Measurements from ENCODE around the gene NEAT1.
A peak's percentile ranks its signal among the peaks of the same experiment; 100 is the strongest.

Gene NEAT1

GRCh38 chr11:65488273-65489034 is 65.9 kb downstream of the NEAT1 start:
- peak in 1 of 3 donors; percentile 39 for DNase-seq
- Histone ChIP-seq H3K36me3 (ENCODE audit: control insufficient read depth in 4 of 4, insufficient read depth in 4 of 4, low read length in 3 of 4) (no peaks in the 10 kb centered on the region), H3K27ac (ENCODE audit: insufficient read depth in 1 of 2, low read depth in 1 of 2, low read length in 2 of 2, poor library complexity in 1 of 2, severe bottlenecking in 2 of 2) (peak overlapping the region; percentile 79 to 80), H3K4me3 (ENCODE audit: control insufficient read depth in 1 of 7, extremely low read depth in 1 of 7, insufficient read depth in 4 of 7, low read depth in 2 of 7, low read length in 6 of 7) (peak overlapping the region in 1 of 7 experiments; percentile 23), H3K27me3 (replicated peaks in 2 of 5; ENCODE audit: control insufficient read depth in 4 of 5, insufficient read depth in 5 of 5, low read length in 4 of 5) (no peaks in the 10 kb centered on the region), H3K9me3 (ENCODE audit: control extremely low read depth in 1 of 5, control insufficient read depth in 4 of 5, insufficient read depth in 2 of 5, low read depth in 1 of 5, low read length in 4 of 5) (no peaks in the 10 kb centered on the region), H3K4me1 (ENCODE audit: control extremely low read depth in 1 of 4, control insufficient read depth in 4 of 4, insufficient read depth in 4 of 4, low read length in 3 of 4) (peaks cover 5 to 64% (median 57%) of the 10 kb centered on the region in 4 experiments)
- POLR2A ChIA-PET = interaction anchor here (0.5 to 26.7 kb wide), 4 partner anchors 13 to 66 kb away, joined by 4 to 1072 read pairs (median 48); partner anchors contain the start of genes MALAT1 and NEAT1
- WGBS (ENCODE audit: insufficient coverage) = 64% methylated on average over 10 of the region's 10 CpGs
- CTCF ChIA-PET = interaction anchor here (0.9 to 26.9 kb wide), 7 partner anchors 8 to 72 kb away, joined by 3 to 653 read pairs (median 4); partner anchors contain the start of gene MALAT1

DNA sequence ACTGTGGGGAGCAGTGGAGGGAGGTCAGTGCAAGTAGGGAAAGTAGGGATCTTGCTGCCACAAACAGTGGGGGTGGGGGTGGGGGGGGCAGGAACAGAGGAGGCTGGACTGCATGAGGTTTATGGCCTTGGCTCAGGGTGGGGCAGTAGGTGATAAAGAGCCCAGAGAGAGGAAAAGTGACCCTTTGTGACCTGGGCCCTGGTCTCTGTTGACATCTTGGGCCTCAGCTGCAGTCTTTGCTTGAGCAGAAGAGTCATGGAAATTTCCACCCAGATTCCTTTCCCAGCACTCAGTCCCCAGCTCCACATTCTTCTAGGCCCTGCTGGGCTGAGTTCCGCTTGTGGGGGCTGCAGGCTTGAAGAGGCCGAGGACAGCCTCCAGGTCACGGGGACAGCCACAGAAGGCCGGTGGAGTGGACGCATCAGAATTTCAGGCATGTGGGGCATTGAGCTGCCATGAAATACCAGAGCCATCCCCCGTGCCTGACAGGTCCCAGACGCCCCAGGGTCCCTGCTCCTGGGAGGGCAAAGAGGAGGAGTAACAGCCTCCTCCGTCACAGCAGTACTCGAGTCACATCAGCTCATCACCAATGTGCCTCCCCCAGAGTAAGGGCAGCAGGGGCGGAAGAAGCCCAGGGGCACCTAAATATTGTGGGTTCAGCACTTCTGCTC is 66.6 kb downstream of the NEAT1 start:
- no peak for DNase-seq
- ChIA-PET CTCF (interaction anchor here (1.4 to 26.9 kb wide), 5 partner anchors 9 to 73 kb away, joined by 3 to 653 read pairs (median 7); partner anchors contain the start of gene MALAT1), POLR2A (interaction anchor here (5.3 to 26.7 kb wide), 2 partner anchors 12 to 16 kb away, joined by 91 to 1072 read pairs; partner anchors contain the start of gene MALAT1)
- H3K27ac ChIP-seq (ENCODE audit: insufficient read depth in 1 of 2, low read depth in 1 of 2, low read length in 2 of 2, poor library complexity in 1 of 2, severe bottlenecking in 2 of 2) = no peak overlapping the region
- 98% methylated on average over 8 of the region's 10 CpGs for WGBS (ENCODE audit: insufficient coverage)
- H3K36me3 ChIP-seq (ENCODE audit: control insufficient read depth in 4 of 4, insufficient read depth in 4 of 4, low read length in 3 of 4) = no peaks in the 10 kb centered on the region
- no peak overlapping the region for H3K4me3 ChIP-seq (ENCODE audit: control insufficient read depth in 1 of 7, extremely low read depth in 1 of 7, insufficient read depth in 4 of 7, low read depth in 2 of 7, low read length in 6 of 7)
- no peaks in the 10 kb centered on the region for H3K9me3 ChIP-seq (ENCODE audit: control extremely low read depth in 1 of 5, control insufficient read depth in 4 of 5, insufficient read depth in 2 of 5, low read depth in 1 of 5, low read length in 4 of 5)
- H3K27me3 ChIP-seq (replicated peaks in 2 of 5; ENCODE audit: control insufficient read depth in 4 of 5, insufficient read depth in 5 of 5, low read length in 4 of 5) = no peaks in the 10 kb centered on the region
- peaks cover 10 to 71% (median 64%) of the 10 kb centered on the region in 4 experiments for H3K4me1 ChIP-seq (ENCODE audit: control extremely low read depth in 1 of 4, control insufficient read depth in 4 of 4, insufficient read depth in 4 of 4, low read length in 3 of 4)

DNA sequence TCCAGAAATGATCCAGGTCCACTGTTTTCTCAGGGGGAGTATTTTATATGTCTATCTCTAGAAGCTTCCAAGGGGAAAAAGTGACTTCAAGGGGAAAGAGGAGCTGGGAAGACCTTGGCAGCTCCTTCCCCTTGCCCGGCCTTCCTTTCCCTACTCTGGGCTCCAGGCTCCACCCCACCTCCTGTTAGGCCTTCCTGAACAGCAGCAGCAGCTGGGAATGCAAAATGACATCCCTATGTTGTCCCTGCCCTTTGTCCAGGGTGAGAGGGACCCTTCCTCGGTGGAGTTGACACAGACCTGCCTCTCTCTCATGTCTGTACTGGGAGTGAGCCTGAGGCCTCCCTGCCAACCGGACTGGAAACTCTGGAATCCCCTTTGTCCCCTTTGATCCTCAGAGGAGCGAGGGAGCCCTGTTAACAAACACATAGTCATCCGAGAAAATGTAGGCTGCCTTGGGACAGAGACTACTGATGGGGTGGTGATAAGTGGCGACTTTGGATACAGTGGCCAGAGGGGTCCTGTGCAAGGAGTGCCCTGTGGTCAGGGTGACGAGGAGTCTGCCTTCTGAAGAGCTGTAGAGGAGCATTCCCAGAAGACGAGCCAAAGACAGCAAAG is 67.2 kb downstream of the NEAT1 start:
- no peaks in the 10 kb centered on the region for H3K27me3 ChIP-seq (replicated peaks in 2 of 5; ENCODE audit: control insufficient read depth in 4 of 5, insufficient read depth in 5 of 5, low read length in 4 of 5)
- no peak overlapping the region for H3K27ac ChIP-seq (ENCODE audit: insufficient read depth in 1 of 2, low read depth in 1 of 2, low read length in 2 of 2, poor library complexity in 1 of 2, severe bottlenecking in 2 of 2)
- no peak overlapping the region for H3K4me3 ChIP-seq (ENCODE audit: control insufficient read depth in 1 of 7, extremely low read depth in 1 of 7, insufficient read depth in 4 of 7, low read depth in 2 of 7, low read length in 6 of 7)
- no peaks in the 10 kb centered on the region for H3K36me3 ChIP-seq (ENCODE audit: control insufficient read depth in 4 of 4, insufficient read depth in 4 of 4, low read length in 3 of 4)
- no peak for DNase-seq
- POLR2A ChIA-PET = interaction anchor here (5.3 to 26.7 kb wide), 2 partner anchors 12 to 17 kb away, joined by 91 to 1072 read pairs; partner anchors contain the start of gene MALAT1
- H3K4me1 ChIP-seq (ENCODE audit: control extremely low read depth in 1 of 4, control insufficient read depth in 4 of 4, insufficient read depth in 4 of 4, low read length in 3 of 4) = peaks cover 10 to 77% (median 71%) of the 10 kb centered on the region in 4 experiments
- H3K9me3 ChIP-seq (ENCODE audit: control extremely low read depth in 1 of 5, control insufficient read depth in 4 of 5, insufficient read depth in 2 of 5, low read depth in 1 of 5, low read length in 4 of 5) = no peaks in the 10 kb centered on the region
- WGBS (ENCODE audit: insufficient coverage) = 100% methylated on average over 5 of the region's 8 CpGs
- CTCF ChIA-PET = interaction anchor here (1.5 to 26.9 kb wide), 4 partner anchors 9 to 74 kb away, joined by 4 to 653 read pairs (median 16); partner anchors contain the start of gene MALAT1

DNA sequence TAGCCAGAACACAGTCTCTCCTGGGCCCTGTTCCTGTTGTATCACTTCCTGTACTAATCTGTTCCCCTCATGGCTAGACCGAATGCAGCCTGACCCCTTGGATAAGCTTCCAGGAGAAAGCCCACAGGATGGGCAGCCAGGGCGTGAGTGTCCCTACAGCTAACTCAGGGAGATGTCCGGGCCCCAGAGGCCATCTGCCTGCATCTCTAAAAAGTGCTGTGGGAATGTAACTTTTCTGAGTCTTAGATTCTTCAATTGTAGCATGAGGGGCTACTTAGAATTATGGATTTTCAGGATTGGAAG is 68.5 kb downstream of the NEAT1 start:
- H3K9me3 ChIP-seq (ENCODE audit: control extremely low read depth in 1 of 5, control insufficient read depth in 4 of 5, insufficient read depth in 2 of 5, low read depth in 1 of 5, low read length in 4 of 5) = no peaks in the 10 kb centered on the region
- CTCF ChIA-PET = interaction anchor here (1.1 to 26.9 kb wide), 2 partner anchors 18 to 44 kb away, joined by 4 to 653 read pairs; no protein-coding TSS in a partner anchor
- POLR2A ChIA-PET = interaction anchor here (0.8 to 26.7 kb wide), 4 partner anchors 10 to 18 kb away, joined by 4 to 1072 read pairs (median 19); no protein-coding TSS in a partner anchor
- no peak overlapping the region for H3K4me3 ChIP-seq (ENCODE audit: control insufficient read depth in 1 of 7, extremely low read depth in 1 of 7, insufficient read depth in 4 of 7, low read depth in 2 of 7, low read length in 6 of 7)
- 81% methylated on average over 3 of the region's 3 CpGs for WGBS (ENCODE audit: insufficient coverage)
- H3K27ac ChIP-seq (ENCODE audit: insufficient read depth in 1 of 2, low read depth in 1 of 2, low read length in 2 of 2, poor library complexity in 1 of 2, severe bottlenecking in 2 of 2) = peak overlapping the region in 1 of 2 experiments; percentile 85
- no peaks in the 10 kb centered on the region for H3K27me3 ChIP-seq (replicated peaks in 2 of 5; ENCODE audit: control insufficient read depth in 4 of 5, insufficient read depth in 5 of 5, low read length in 4 of 5)
- DNase-seq = no peak
- no peaks in the 10 kb centered on the region for H3K36me3 ChIP-seq (ENCODE audit: control insufficient read depth in 4 of 4, insufficient read depth in 4 of 4, low read length in 3 of 4)
- peaks cover 12 to 89% (median 81%) of the 10 kb centered on the region in 4 experiments for H3K4me1 ChIP-seq (ENCODE audit: control extremely low read depth in 1 of 4, control insufficient read depth in 4 of 4, insufficient read depth in 4 of 4, low read length in 3 of 4)

GRCh38 chr11:65491614-65492386 is 69.2 kb downstream of the NEAT1 start:
- H3K27me3 ChIP-seq (replicated peaks in 2 of 5; ENCODE audit: control insufficient read depth in 4 of 5, insufficient read depth in 5 of 5, low read length in 4 of 5) = no peaks in the 10 kb centered on the region
- peak overlapping the region in 1 of 7 experiments; percentile 29 for H3K4me3 ChIP-seq (ENCODE audit: control insufficient read depth in 1 of 7, extremely low read depth in 1 of 7, insufficient read depth in 4 of 7, low read depth in 2 of 7, low read length in 6 of 7)
- H3K36me3 ChIP-seq (ENCODE audit: control insufficient read depth in 4 of 4, insufficient read depth in 4 of 4, low read length in 3 of 4) = no peaks in the 10 kb centered on the region
- ChIA-PET CTCF (interaction anchor here (0.9 to 26.9 kb wide), 3 partner anchors 19 to 124 kb away, joined by 3 to 653 read pairs (median 4); no protein-coding TSS in a partner anchor), POLR2A (interaction anchor here (2.6 to 26.7 kb wide), 3 partner anchors 9 to 19 kb away, joined by 16 to 1072 read pairs (median 22); no protein-coding TSS in a partner anchor)
- peaks cover 19 to 93% (median 85%) of the 10 kb centered on the region in 4 experiments for H3K4me1 ChIP-seq (ENCODE audit: control extremely low read depth in 1 of 4, control insufficient read depth in 4 of 4, insufficient read depth in 4 of 4, low read length in 3 of 4)
- peak in 2 of 3 donors; percentile 46 to 62 for DNase-seq
- no peaks in the 10 kb centered on the region for H3K9me3 ChIP-seq (ENCODE audit: control extremely low read depth in 1 of 5, control insufficient read depth in 4 of 5, insufficient read depth in 2 of 5, low read depth in 1 of 5, low read length in 4 of 5)
- 80% methylated on average over 12 of the region's 17 CpGs for WGBS (ENCODE audit: insufficient coverage)
- H3K27ac ChIP-seq (ENCODE audit: insufficient read depth in 1 of 2, low read depth in 1 of 2, low read length in 2 of 2, poor library complexity in 1 of 2, severe bottlenecking in 2 of 2) = peak overlapping the region in 1 of 2 experiments; percentile 85

- Histone ChIP-seq H3K4me3 (ENCODE audit: control insufficient read depth in 1 of 7, extremely low read depth in 1 of 7, insufficient read depth in 4 of 7, low read depth in 2 of 7, low read length in 6 of 7) (peak overlapping the region in 1 of 7 experiments; percentile 50), H3K4me1 (ENCODE audit: control extremely low read depth in 1 of 4, control insufficient read depth in 4 of 4, insufficient read depth in 4 of 4, low read length in 3 of 4) (peaks cover 19 to 91% (median 85%) of the 10 kb centered on the region in 4 experiments), H3K9me3 (ENCODE audit: control extremely low read depth in 1 of 5, control insufficient read depth in 4 of 5, insufficient read depth in 2 of 5, low read depth in 1 of 5, low read length in 4 of 5) (no peaks in the 10 kb centered on the region), H3K36me3 (ENCODE audit: control insufficient read depth in 4 of 4, insufficient read depth in 4 of 4, low read length in 3 of 4) (no peaks in the 10 kb centered on the region), H3K27ac (ENCODE audit: insufficient read depth in 1 of 2, low read depth in 1 of 2, low read length in 2 of 2, poor library complexity in 1 of 2, severe bottlenecking in 2 of 2) (peak overlapping the region; percentile 61 to 85), H3K27me3 (replicated peaks in 2 of 5; ENCODE audit: control insufficient read depth in 4 of 5, insufficient read depth in 5 of 5, low read length in 4 of 5) (no peaks in the 10 kb centered on the region)
- WGBS (ENCODE audit: insufficient coverage) = 35% methylated on average over 4 of the region's 4 CpGs
- DNase-seq = no peak
- POLR2A ChIA-PET = interaction anchor here (2.6 to 26.7 kb wide), 3 partner anchors 9 to 19 kb away, joined by 16 to 1072 read pairs (median 22); no protein-coding TSS in a partner anchor
- CTCF ChIA-PET = interaction anchor here (0.9 to 26.9 kb wide), 3 partner anchors 12 to 124 kb away, joined by 3 to 653 read pairs (median 3); no protein-coding TSS in a partner anchor
Observed at GRCh38 chr11:65492387-65492636, 69.7 kb downstream of the NEAT1 start.

Data from common myeloid progenitor, CD34-positive (primary cell).